H1 (cell line): Measurements from ENCODE around the gene CKAP5. TPM values are rescaled to one million over a fixed set of nuclear protein-coding genes. Genes with fewer than 3 reads are reported as not detected.

Experiments used
- CTCF ChIA-PET: fragments of 300-600 bp; sonication (Branson Sonifier 250); formaldehyde crosslinking; loops from one replicate; lab custom pipeline; 2021; ENCODE audit not compliant: partially characterized antibody; lab: Charles Lee
- POLR2A ChIA-PET: fragments of 300-600 bp; sonication (Branson Sonifier 250); formaldehyde crosslinking; loops from one replicate; lab custom pipeline; 2021; ENCODE audit warnings: inconsistent platforms; ENCODE audit not compliant: partially characterized antibody; lab: Charles Lee
- DNase-seq, 2 experiments: peaks; one replicate each; pipeline versions ENCODE4 v3.0.0 to v3.0.0-alpha.2; 2010 to 2022; ENCODE audit warnings: low spot score in 2 of 2, low read depth in 1 of 2, mixed read lengths in 1 of 2
- FAIRE-seq: peaks from 2 replicates; lab custom pipeline; 2011; peaks lifted over from hg19 to GRCh38; lab: Jason Lieb, UNC
- H2AFZ ChIP-seq: 2 replicates; pipeline ENCODE4 v1.8.1; 2012; ENCODE audit warnings: low read length, inconsistent platforms
- H2AK5ac ChIP-seq: 2 replicates; pipeline ENCODE4 v1.6.1; 2013; ENCODE audit warnings: low read depth, low read length
- H2BK120ac ChIP-seq: replicated peaks from 2 replicates; pipeline ENCODE3; 2013; ENCODE audit warnings: low read depth, low read length, inconsistent platforms
- H2BK12ac ChIP-seq: 2 replicates; pipeline ENCODE4 v1.6.1; 2013; ENCODE audit warnings: low read depth, low read length
- H2BK15ac ChIP-seq: 2 replicates; pipeline ENCODE4 v1.6.1; 2013; ENCODE audit warnings: low read length
- H2BK20ac ChIP-seq: 2 replicates; pipeline ENCODE4 v1.6.1; 2013; ENCODE audit warnings: low read length
- H2BK5ac ChIP-seq: 2 replicates; pipeline ENCODE4 v1.6.1; 2013; ENCODE audit warnings: low read depth, low read length
- H3K14ac ChIP-seq: 2 replicates; pipeline ENCODE4 v1.6.1; 2013; ENCODE audit warnings: inconsistent platforms; ENCODE audit not compliant: insufficient read length
- H3K18ac ChIP-seq: 2 replicates; pipeline ENCODE4 v1.6.1; 2013; ENCODE audit warnings: low read length; ENCODE audit errors: extremely low read depth
- H3K23ac ChIP-seq: 2 replicates; pipeline ENCODE4 v1.6.1; 2013; ENCODE audit warnings: inconsistent platforms; ENCODE audit not compliant: insufficient read length
- H3K23me2 ChIP-seq: 2 replicates; pipeline ENCODE4 v1.6.1; 2013; ENCODE audit warnings: low read depth, low read length
- H3K27ac ChIP-seq: 2 replicates; pipeline ENCODE4 v1.6.1; 2011; ENCODE audit warnings: low read depth, low read length, inconsistent platforms
- H3K27me3 ChIP-seq, 4 experiments: replicated peaks in 1 of 4; 1 replicate in 1 of 4; 2 replicates in 3 of 4; pipeline versions ENCODE4 v1.6.1 to v1.8.1; 2011 to 2013; ENCODE audit warnings: low read length in 3 of 4, mild to moderate bottlenecking in 3 of 4, inconsistent platforms in 2 of 4, mixed read lengths in 2 of 4, moderate library complexity in 1 of 4; ENCODE audit not compliant: control insufficient read depth in 3 of 4, insufficient read depth in 3 of 4; ENCODE audit errors: extremely low read depth in 1 of 4
- H3K36me3 ChIP-seq, 4 experiments: 2 replicates each; pipeline versions ENCODE4 v1.6.1 to v1.8.1; 2011 to 2013; ENCODE audit warnings: mild to moderate bottlenecking in 4 of 4, low read length in 3 of 4, moderate library complexity in 2 of 4, control low read depth in 1 of 4, inconsistent platforms in 1 of 4; ENCODE audit not compliant: insufficient read depth in 4 of 4, control insufficient read depth in 2 of 4
- H3K4ac ChIP-seq: replicated peaks from 2 replicates; pipeline ENCODE3; 2013; ENCODE audit warnings: low read length, low read depth, mixed read lengths, inconsistent platforms; ENCODE audit not compliant: insufficient read length
- H3K4me1 ChIP-seq, 4 experiments: replicated peaks in 1 of 4; 1 replicate in 1 of 4; 2 replicates in 3 of 4; pipeline versions ENCODE4 v1.6.1 to v1.8.1; 2011 to 2013; ENCODE audit warnings: low read length in 3 of 4, inconsistent platforms in 2 of 4, mixed read lengths in 1 of 4; ENCODE audit not compliant: insufficient read depth in 4 of 4, control insufficient read depth in 3 of 4
- H3K4me2 ChIP-seq, 2 experiments: 2 replicates each; pipeline versions ENCODE4 v1.6.1 to v1.8.1; 2011 to 2013; ENCODE audit warnings: low read depth in 2 of 2, low read length in 2 of 2, control low read depth in 1 of 2, inconsistent platforms in 1 of 2, mild to moderate bottlenecking in 1 of 2; ENCODE audit not compliant: insufficient read depth in 1 of 2
- H3K4me3 ChIP-seq, 4 experiments: fragments of 200-600, 300-600 bp in 1 of 4; sonication (generic), shearing (Covaris generic), sonication (Bioruptor Twin) in 1 of 4; 2 replicates each; pipeline versions ENCODE4 v1.5.1 to v1.8.1; 2011 to 2016; ENCODE audit warnings: low read length in 4 of 4, low read depth in 3 of 4, control low read depth in 2 of 4, inconsistent platforms in 2 of 4, mild to moderate bottlenecking in 2 of 4, mixed read lengths in 1 of 4, moderate library complexity in 1 of 4; ENCODE audit not compliant: insufficient read depth in 2 of 4; ENCODE audit errors: extremely low read depth in 1 of 4
- H3K56ac ChIP-seq: replicated peaks from 2 replicates; pipeline ENCODE3; 2013; ENCODE audit warnings: low read depth, mild to moderate bottlenecking, mixed read lengths, low read length, inconsistent platforms; ENCODE audit not compliant: insufficient read length
- H3K79me1 ChIP-seq: 2 replicates; pipeline ENCODE4 v1.6.1; 2013; ENCODE audit warnings: low read depth, low read length, control low read depth
- H3K79me2 ChIP-seq, 2 experiments: 2 replicates each; pipeline versions ENCODE4 v1.6.1 to v1.8.1; 2012 to 2013; ENCODE audit warnings: low read length in 2 of 2, mild to moderate bottlenecking in 2 of 2, inconsistent platforms in 1 of 2; ENCODE audit not compliant: insufficient read depth in 2 of 2, control insufficient read depth in 1 of 2
- H3K9ac ChIP-seq, 4 experiments: replicated peaks in 1 of 4; 1 replicate in 1 of 4; 2 replicates in 3 of 4; pipeline versions ENCODE4 v1.6.1 to v1.8.1; 2011 to 2013; ENCODE audit warnings: low read depth in 3 of 4, low read length in 3 of 4, control low read depth in 2 of 4, mild to moderate bottlenecking in 2 of 4, moderate library complexity in 2 of 4, inconsistent platforms in 1 of 4; ENCODE audit errors: extremely low read depth in 1 of 4
- H3K9me3 ChIP-seq, 2 experiments: 2 replicates each; pipeline versions ENCODE4 v1.6.1 to v1.8.1; 2012 to 2013; ENCODE audit warnings: mild to moderate bottlenecking in 2 of 2, moderate library complexity in 2 of 2, control low read depth in 1 of 2, inconsistent platforms in 1 of 2, low read depth in 1 of 2, low read length in 1 of 2, mixed read lengths in 1 of 2; ENCODE audit not compliant: insufficient read depth in 2 of 2
- H4K20me1 ChIP-seq, 2 experiments: replicated peaks in 1 of 2; 2 replicates each; pipeline versions ENCODE3 to v1.8.1; 2011 to 2013; ENCODE audit warnings: inconsistent platforms in 2 of 2, low read length in 2 of 2, mild to moderate bottlenecking in 1 of 2; ENCODE audit not compliant: insufficient read depth in 2 of 2, control insufficient read depth in 1 of 2
- H4K5ac ChIP-seq: 2 replicates; pipeline ENCODE4 v1.6.1; 2013; ENCODE audit warnings: low read length, low read depth, mixed read lengths, inconsistent platforms; ENCODE audit not compliant: insufficient read length
- H4K8ac ChIP-seq: 2 replicates; pipeline ENCODE4 v1.8.0; 2013; ENCODE audit warnings: mild to moderate bottlenecking, moderate library complexity, low read length, inconsistent platforms; ENCODE audit not compliant: insufficient read depth; ENCODE audit errors: extremely low read depth
- H4K91ac ChIP-seq: replicated peaks from 2 replicates; pipeline ENCODE3; 2013; ENCODE audit warnings: low read length, mixed read lengths, inconsistent platforms; ENCODE audit not compliant: insufficient read length
- CREB1 ChIP-seq: IDR thresholded peaks from 2 replicates; pipeline ENCODE4 v1.6.1; 2012; ENCODE audit warnings: inconsistent platforms
- GABPA ChIP-seq: IDR thresholded peaks from 2 replicates; pipeline ENCODE4 v1.6.1; 2011; ENCODE audit warnings: mild to moderate bottlenecking, low read length, moderate library complexity, borderline replicate concordance; ENCODE audit not compliant: insufficient read depth
- POU5F1 ChIP-seq: IDR thresholded peaks from 2 replicates; pipeline ENCODE4 v1.6.1; 2011; ENCODE audit warnings: low read depth, mild to moderate bottlenecking, low read length, moderate library complexity
- TCF12 ChIP-seq: IDR thresholded peaks from 2 replicates; pipeline ENCODE4 v1.6.1; 2011; ENCODE audit warnings: low read depth, mild to moderate bottlenecking, low read length
- WGBS, 2 experiments: shearing (Covaris generic) in 1 of 2; methylation state at CpG; one replicate each; pipeline versions ENCODE4 v1.1.6 to v1.1.7; 2013 to 2015; ENCODE audit warnings: low lambda C conversion rate in 2 of 2, mixed read lengths in 2 of 2, inconsistent platforms in 1 of 2, low coverage in 1 of 2, missing lambda C conversion rate in 1 of 2; ENCODE audit not compliant: insufficient replicate concordance in 2 of 2, insufficient coverage in 1 of 2, insufficient read length in 1 of 2; ENCODE audit errors: extremely low coverage in 1 of 2, missing lambda C conversion rate in 1 of 2; 5-methylcytosine and 5-hydroxymethylcytosine counted together
- polyA plus RNA-seq, 7 experiments: library from polyadenylated mRNA; depleted of rRNA in 3 of 7; stranded (reverse) in 5 of 7; unstranded in 2 of 7; fragments of >200 nt in 5 of 7; fragments of 200-250 nt in 2 of 7; gene quantifications; 1 replicate in 5 of 7; 2 replicates in 1 of 7; 4 replicates in 1 of 7; pipeline versions ENCODE4 v1.2.1 to v1.2.3, GENCODE V29; 2011 to 2013; ENCODE audit warnings: missing spikeins in 2 of 7, mixed read lengths in 2 of 7
- total RNA-seq: library from RNA; stranded (reverse); fragmentation: NEBNext Ultra II Directional; extraction: Animal tissue kit (Norgen Biotek cat#: 25700); gene quantifications from 2 replicates; pipeline ENCODE4 v1.2.1, GENCODE V29; 2021
- TF ChIP-seq, protein P1 (sequence below): IDR thresholded peaks from 2 replicates; pipeline ENCODE4 v1.6.1; 2012; ENCODE audit warnings: inconsistent platforms

CKAP5 gene
- total and polyA plus RNA-seq, 2 of the 8 experiments (the other 6 are each of a cell fraction or from before 2014, with no cell fraction given) = 64.8 to 185 TPM

DNA sequence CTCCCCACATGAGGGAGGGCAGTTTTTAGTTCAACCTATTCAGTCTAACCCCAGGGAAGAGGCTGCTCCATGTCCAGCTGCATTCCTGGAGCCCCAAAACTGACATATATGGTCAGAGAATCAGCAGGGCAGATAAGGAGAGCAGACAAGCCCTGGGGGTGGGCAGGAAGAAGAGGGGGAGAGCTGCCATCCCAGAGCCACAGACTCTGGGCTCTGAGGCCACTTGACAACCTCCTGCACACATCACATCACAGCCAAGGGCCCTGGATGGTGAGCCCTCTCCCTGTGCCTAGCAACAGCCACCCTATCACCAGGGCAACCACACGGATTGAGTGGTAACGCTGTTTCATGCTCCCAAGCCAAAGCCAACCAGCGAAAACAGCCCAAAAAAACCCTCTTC lies 148.8 kb downstream of the CKAP5 start:
- ChIA-PET CTCF (interaction anchor here (0.8 to 2.3 kb wide), 4 partner anchors 9 to 29 kb away, joined by 3 to 5 read pairs (median 4); no protein-coding TSS in a partner anchor), POLR2A (interaction anchor here (1.3 to 3.1 kb wide), 4 partner anchors 19 to 316 kb away, joined by 4 to 21 read pairs (median 4); partner anchors contain the start of gene MDK)
- no peak overlapping the region for H2BK15ac ChIP-seq
- H2AK5ac ChIP-seq = no peak overlapping the region
- no peak overlapping the region for H3K56ac ChIP-seq
- H3K27ac ChIP-seq = no peak overlapping the region
- DNase-seq (no peak), FAIRE-seq (no peak)
- H3K4me2 ChIP-seq = no peak overlapping the region
- H4K20me1 ChIP-seq = peaks cover 0 to 2% of the 10 kb centered on the region in 2 experiments
- no peak overlapping the region for H2BK20ac ChIP-seq
- H3K4me1 ChIP-seq = no peaks in the 10 kb centered on the region; a peak in 3 of 7 replicates
- H2BK5ac ChIP-seq = no peak overlapping the region
- H3K9me3 ChIP-seq = no peaks in the 10 kb centered on the region
- H3K18ac ChIP-seq = no peak overlapping the region
- no peak overlapping the region for H2BK120ac ChIP-seq
- H3K36me3 ChIP-seq = peaks cover 2 to 12% (median 6%) of the 10 kb centered on the region in 4 experiments; a peak in 4 of 8 replicates
- peaks cover 9% of the 10 kb centered on the region; the same call in 1 of the 2 replicates for H3K23me2 ChIP-seq
- H3K4me3 ChIP-seq = no peak overlapping the region
- WGBS, 2 experiments = 77% methylated on average over 3 of the region's 3 CpGs; no CpG with 5 or more reads in 1 of the 2 experiments
- no peak overlapping the region; a peak in 1 of 7 replicates for H3K9ac ChIP-seq
- no peak overlapping the region for H3K4ac ChIP-seq
- no peak overlapping the region for H2BK12ac ChIP-seq
- H4K8ac ChIP-seq = no peak overlapping the region
- no peak overlapping the region for H3K14ac ChIP-seq
- H3K79me2 ChIP-seq = peaks cover 3 to 13% of the 10 kb centered on the region in 2 experiments; a peak in 2 of 4 replicates
- no peak overlapping the region for H2AFZ ChIP-seq
- no peak overlapping the region for H4K5ac ChIP-seq
- H3K27me3 ChIP-seq = no peaks in the 10 kb centered on the region
- no peaks in the 10 kb centered on the region for H3K79me1 ChIP-seq
- H3K23ac ChIP-seq = no peak overlapping the region
- H4K91ac ChIP-seq = no peak overlapping the region
- TF ChIP-seq GABPA = no peak
- TF ChIP-seq, protein P1, sequence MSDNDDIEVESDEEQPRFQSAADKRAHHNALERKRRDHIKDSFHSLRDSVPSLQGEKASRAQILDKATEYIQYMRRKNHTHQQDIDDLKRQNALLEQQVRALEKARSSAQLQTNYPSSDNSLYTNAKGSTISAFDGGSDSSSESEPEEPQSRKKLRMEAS = no peak
- TF ChIP-seq POU5F1 = no peak
- TF ChIP-seq TCF12 = no peak
- TF ChIP-seq CREB1 = no peak
